ENCODE measurements around the gene POLD4.
"Not testable (repeated sequence)": the region's sequence is repeated elsewhere in the genome, so short reads cannot be mapped to it uniquely, and the experiment has no call there.

Gene POLD4

GRCh38 chr11:67353317-67354074, at the start of gene POLD4:
Gene POLD4 (minus strand): TSS chr11:67353546. CDS start chr11:67353399, 147 bp downstream.
- DNase-seq (ENCODE audit: low read depth in 2 of 2): peak; percentile 91 to 97

- DNase-seq (ENCODE audit: low read depth in 2 of 2): not testable (repeated sequence)
Observed at GRCh38 chr11:67403085-67403484, 49.7 kb upstream of the POLD4 start.

GRCh38 chr11:67402192-67402839, 49.0 kb upstream of the POLD4 start:
- not testable (repeated sequence) for DNase-seq (ENCODE audit: low read depth in 2 of 2)

GRCh38 chr11:67401495-67402191, 48.3 kb upstream of the POLD4 start, which contains the start of gene PPP1CA:
Gene PPP1CA (minus strand): TSS chr11:67401858. CDS start chr11:67401782, 76 bp downstream.
- peak; percentile 85 to 87 for DNase-seq (ENCODE audit: low read depth in 2 of 2)

- DNase-seq (ENCODE audit: low read depth in 2 of 2): no peak
Observed at GRCh38 chr11:67400942-67401494, 47.7 kb upstream of the POLD4 start.

GRCh38 chr11:67400251-67400941, 47.0 kb upstream of the POLD4 start:
- DNase-seq (ENCODE audit: low read depth in 2 of 2): no peak

- DNase-seq (ENCODE audit: low read depth in 2 of 2): no peak
Observed at GRCh38 chr11:67398661-67399563, 45.6 kb upstream of the POLD4 start.

- DNase-seq (ENCODE audit: low read depth in 2 of 2): no peak
Observed at GRCh38 chr11:67397986-67398660, 44.8 kb upstream of the POLD4 start.

- DNase-seq (ENCODE audit: low read depth in 2 of 2): no peak
Observed at GRCh38 chr11:67397536-67397935, 44.2 kb upstream of the POLD4 start.

- DNase-seq (ENCODE audit: low read depth in 2 of 2): no peak
Observed at GRCh38 chr11:67396587-67397389, 43.4 kb upstream of the POLD4 start.

GRCh38 chr11:67396259-67396581, 42.9 kb upstream of the POLD4 start:
- DNase-seq (ENCODE audit: low read depth in 2 of 2): no peak

GRCh38 chr11:67395555-67396258, 42.4 kb upstream of the POLD4 start:
- no peak for DNase-seq (ENCODE audit: low read depth in 2 of 2)

GRCh38 chr11:67393990-67394389, 40.6 kb upstream of the POLD4 start:
- no peak for DNase-seq (ENCODE audit: low read depth in 2 of 2)

- no peak for DNase-seq (ENCODE audit: low read depth in 2 of 2)
Observed at GRCh38 chr11:67393437-67393836, 40.1 kb upstream of the POLD4 start.

GRCh38 chr11:67392183-67392715, 38.9 kb upstream of the POLD4 start:
- no peak for DNase-seq (ENCODE audit: low read depth in 2 of 2)

GRCh38 chr11:67391304-67392182, 38.2 kb upstream of the POLD4 start, which contains the start of gene RAD9A:
Gene RAD9A (plus strand): TSS chr11:67391986. CDS start chr11:67392045, 59 bp downstream.
- DNase-seq (ENCODE audit: low read depth in 2 of 2): peak; percentile 88 to 91

GRCh38 chr11:67390947-67391303, 37.6 kb upstream of the POLD4 start:
- no peak for DNase-seq (ENCODE audit: low read depth in 2 of 2)
